CD1c-positive myeloid dendritic cell (primary cell): Measurements from ENCODE around the gene KCND3.

ENCODE experiments used
- DNase-seq: peaks from one replicate; pipeline ENCODE4 v3.0.0-alpha.2; 2016; ENCODE audit errors: extremely low spot score

Gene KCND3

DNA sequence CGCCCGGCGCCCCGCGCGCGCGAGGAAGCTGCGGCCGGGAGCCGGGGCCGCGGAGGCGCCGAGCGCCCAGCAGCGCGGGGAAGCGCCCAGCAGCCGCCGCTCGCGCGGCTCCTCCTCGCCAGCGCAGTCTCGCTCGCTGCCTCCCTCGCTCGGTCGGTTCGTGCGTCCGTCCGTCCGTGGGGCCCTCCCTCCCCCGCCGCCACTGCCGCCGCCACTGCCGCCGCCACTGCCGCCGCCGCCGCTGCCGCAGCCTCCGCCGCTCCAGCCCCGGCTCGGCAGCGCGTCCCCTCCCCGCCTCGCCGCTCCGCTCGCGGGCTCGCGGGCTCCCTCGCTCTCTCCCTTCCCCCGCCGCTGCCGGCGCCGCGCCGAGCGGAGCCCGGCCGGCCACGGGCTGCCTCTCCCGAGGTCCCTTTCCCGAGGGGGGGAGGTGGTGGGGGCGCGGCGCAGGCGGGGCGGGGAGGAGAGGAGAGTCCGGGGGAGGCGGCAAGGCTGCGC is at the start of gene KCND3:
TSS of gene KCND3 (minus strand) at position 138 of the 495 bp plus-strand sequence.
- peak; percentile 1 for DNase-seq

DNA sequence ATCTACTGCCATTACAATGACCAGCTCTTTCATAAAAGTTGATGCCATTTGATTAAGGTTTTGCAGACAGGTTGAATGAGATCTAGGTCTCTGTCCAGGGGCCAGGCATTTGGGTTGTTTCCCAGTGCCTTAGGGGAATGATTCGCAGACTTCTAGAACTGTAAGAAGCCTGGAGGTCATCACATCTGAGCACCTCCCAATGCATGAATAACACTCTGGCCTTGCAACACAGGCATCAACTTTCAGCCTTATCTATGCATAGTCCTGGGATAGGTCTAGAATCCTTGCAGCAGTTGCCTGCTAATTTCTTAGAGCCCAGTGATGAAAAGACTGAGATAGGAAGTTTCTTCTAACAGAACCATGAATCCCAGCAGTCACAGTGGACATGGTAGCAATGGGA is 44.8 kb upstream of the KCND3 start:
- no peak for DNase-seq

DNA sequence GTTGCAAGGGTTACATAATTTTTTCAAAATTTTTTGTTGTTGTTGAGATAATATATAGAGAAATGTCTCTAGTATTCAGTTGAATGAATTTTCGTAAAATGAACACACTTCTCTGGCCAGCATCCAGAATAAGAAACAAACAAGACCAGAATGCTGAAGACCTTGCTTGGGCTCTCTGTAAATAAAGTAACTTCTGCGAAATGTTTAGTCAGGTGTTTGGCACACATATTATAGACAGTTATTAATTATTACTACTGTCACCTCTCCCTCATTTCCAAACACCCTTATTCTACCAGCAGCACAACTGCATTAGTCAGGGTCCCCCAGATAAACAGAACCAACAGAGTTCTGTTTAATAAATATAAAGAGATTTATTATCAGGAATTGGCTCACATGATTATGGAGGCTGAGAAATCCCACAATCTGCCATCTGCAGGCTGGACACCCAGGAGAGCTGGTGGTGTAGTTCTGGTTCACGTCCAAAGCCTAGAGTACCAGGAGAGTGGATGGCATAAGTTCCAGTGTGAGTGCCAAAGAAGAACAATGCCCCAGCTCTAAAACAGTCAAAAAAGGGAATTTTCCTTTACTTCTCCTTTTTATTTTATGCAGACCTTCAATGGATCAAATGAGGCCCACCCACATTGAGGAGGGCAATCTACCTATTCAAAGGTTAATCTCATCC is 44.1 kb upstream of the KCND3 start:
- DNase-seq = no peak

DNA sequence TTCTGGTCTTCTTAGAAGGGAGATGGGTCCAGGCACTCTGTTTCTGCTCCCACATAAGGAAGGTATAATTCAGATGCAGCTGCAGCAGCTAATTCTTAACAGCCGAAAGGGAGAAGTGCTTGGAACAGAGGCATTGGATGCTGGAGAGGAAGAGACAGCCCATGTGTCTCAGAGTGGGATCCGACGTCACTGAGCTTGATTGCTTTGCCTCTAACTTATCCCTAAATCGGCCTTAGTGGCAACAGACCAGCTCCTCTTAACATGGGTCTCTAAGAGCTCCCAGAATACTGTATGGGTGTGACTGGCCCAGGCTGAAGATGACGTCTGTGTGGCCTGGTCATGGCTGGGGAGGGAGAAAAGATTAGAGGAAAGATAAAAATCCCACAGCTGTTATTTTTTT is 40.7 kb upstream of the KCND3 start:
- DNase-seq = no peak

DNA sequence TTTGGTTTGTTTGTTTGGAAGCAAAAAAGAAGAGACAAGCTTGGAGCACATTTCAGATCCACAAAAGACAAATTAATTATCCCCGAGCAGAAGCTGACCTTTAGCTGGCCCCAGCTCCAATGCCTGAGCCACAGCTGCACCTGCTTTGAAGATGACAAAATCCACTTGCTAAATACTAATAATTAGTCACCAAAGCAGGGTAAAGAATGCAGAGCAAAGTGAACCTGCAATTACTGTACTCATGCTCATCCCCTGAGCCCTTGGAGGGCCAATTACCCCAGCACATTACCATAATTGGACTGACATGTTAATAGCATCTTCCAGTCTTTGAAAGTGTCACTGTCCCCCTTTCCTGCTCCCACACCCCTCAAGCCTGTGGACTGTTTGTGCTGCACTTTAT is 38.2 kb upstream of the KCND3 start:
- no peak for DNase-seq

DNA sequence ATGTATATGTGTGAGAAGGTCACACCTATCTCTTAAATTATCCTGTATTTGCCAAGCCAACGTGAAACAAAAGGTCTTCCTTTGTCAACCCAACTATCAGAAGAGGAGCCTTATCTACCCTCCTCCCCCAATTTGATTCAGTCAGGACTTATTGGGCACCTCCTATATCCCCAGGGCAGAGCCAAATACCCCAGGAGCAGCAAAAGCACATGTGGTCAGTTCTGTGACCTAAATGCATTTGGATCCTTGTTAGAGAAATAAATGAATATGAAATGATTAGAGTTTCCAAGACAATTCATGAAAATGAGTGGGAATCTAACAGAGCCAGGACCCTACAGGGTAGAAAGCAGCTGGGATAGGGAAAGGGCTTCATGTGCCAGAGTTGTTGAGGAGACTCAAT is 37.0 kb upstream of the KCND3 start:
- DNase-seq = no peak

DNA sequence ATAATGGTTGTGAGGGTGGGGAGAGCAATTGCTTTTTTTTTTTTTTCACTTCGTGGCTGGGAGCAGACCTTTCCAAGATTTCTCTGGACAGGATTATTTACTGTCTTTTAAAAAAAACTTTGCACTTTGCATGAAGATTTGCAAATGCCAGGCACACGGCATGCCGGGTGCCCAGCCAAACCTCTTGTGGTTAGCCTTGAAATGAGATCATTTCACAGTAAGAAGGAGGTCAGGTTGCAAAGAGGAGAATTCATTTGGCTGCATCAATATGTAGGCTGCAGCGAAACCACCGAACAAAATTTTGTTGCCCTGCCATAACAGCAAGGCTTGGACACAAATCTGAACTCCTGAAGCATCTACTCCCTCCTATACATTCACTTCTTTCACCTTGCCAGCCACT is 36.5 kb upstream of the KCND3 start:
- DNase-seq = no peak

DNA sequence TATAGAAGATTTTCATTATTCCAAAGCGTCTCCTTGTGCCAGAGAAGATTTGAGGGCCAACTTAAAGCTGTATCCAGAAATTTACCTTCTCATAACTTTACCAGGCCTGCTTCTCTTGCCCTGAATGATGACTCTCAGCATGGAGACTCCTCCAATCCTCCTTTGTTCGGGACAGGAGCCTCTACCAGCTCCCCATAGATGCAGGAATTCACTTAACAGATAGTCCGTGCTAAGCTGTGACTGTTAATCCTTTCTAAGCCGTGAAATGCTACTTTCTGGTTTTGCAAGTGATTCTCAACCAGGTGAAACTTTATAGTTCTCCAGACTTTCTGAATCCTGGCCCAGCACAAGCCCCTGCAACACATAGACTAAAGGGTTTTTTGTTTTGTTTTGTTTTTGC is 31.8 kb upstream of the KCND3 start:
- DNase-seq = no peak

DNA sequence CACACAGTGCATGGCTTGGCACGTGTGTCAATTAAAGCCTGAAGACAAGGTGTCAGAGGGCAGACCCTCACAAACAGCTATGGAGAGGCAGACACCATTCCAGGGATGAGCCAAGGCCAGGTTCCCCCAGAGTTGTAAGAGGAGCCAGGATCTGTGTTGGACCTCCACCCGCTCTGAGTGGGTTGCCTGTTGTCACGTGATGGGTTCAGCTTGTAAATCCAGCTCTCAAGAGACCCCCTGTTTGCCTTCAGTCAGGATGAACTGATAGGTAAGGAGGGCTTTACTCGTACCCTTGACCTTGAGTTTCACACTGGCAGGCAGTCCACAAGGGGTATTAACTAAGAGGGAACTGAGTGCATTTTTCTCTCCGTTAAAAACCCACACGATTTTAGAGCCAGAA is 27.7 kb upstream of the KCND3 start:
- no peak for DNase-seq

DNA sequence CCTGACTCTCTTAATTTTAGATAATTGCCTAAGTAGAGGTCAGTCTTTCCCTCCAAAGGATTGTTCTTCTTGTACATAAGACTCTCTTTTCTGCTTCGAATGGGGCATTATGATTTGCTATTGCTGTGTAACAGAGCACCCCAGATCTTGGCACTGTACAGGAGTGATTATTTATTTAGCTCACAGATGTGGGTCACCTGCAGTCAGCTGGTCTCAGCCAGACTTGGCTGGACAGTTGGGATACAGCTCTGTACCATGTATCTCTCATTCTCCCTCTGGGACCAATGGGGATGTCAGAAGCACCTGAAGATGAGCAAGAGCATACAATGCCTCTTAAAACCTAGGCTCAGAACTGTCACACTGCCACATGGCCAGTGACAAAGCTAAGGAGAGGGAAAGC is 23.4 kb upstream of the KCND3 start:
- DNase-seq = no peak

DNA sequence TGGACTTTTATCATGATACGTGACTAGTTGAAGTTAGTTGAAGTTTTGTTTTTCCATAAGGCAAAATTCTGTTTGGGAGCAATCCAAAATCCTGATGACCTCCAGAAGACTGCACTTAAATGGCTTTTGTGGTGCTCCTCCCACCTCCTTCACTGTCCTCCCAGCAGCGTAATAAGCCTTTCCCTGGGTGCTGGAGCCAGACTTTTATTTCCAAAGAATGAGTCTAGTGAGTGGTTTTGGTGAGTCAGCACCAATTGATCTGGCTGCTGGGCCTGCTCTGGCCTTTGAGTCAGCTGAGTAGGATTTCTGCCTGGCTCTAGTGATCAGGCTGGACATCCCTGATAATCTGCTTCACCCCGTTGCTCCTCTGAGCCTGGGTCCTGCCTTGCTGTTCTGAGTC is 21.7 kb upstream of the KCND3 start:
- no peak for DNase-seq

DNA sequence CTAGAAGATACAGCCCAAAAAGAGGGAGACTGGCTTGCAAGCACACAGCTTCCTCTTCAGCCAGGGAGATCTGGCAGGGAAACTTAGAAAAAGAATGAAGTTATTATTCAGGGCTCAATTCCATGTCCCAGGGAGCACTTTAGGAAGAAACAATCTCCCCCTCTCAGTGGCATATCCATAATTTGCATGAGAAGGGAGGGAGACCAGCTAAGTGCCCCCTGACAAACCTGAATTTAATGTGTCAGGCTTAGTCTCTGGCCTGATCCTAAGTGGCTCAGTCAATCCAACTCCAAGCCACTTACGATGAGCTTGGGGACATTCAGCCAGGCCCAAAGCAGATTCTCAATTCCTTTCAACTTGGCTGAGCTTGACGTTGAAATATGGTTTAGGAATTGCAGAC is 17.7 kb upstream of the KCND3 start:
- no peak for DNase-seq

DNA sequence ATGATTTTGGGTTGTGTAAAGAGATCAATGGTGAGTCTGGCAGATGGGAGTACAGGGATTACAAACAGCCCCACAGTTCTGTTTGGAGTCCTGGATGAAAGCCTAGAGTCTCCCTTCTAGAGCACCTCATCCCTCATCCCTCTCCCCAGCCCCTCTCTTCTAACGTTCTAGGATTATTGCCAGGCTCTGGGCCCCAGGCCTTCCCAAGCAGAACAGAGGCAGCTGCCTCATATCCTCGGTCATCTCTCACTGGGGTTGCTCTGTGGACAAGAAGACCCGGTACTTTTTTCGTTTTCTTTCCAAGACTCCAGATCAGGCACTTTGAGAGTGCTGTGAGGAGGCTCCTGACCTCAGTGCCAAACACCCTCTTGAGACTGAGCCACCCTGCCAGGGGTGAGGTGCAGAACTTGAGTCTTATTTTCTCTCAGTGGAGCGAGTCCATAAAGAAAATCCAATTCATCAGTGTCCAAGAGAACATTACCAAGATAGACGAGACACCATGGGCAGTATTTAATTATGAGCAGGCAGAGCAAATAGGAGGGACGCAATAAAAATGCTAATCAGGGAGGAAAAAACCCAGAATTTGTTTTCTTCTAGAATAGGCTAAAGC is 17.1 kb upstream of the KCND3 start:
- no peak for DNase-seq

DNA sequence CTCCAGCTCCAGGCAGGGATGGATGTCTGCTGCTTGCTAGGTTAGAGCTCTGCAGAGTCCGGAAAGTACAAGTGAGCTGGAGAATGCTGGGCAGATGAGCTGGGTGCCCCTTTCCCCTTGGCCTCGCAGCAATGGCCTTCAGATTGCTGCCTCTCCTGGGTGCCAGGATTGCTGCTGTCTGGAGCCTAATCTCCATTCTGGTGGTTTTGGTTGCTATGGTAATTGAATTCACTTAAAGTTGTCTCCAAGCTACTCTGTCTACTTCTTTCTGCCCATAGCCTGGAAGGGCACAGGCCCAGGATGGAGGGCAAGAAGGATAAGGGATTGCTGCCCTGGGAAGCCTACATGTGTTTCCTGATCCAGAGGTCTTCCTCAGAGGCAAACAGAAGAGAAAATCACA is 14.6 kb upstream of the KCND3 start:
- no peak for DNase-seq

DNA sequence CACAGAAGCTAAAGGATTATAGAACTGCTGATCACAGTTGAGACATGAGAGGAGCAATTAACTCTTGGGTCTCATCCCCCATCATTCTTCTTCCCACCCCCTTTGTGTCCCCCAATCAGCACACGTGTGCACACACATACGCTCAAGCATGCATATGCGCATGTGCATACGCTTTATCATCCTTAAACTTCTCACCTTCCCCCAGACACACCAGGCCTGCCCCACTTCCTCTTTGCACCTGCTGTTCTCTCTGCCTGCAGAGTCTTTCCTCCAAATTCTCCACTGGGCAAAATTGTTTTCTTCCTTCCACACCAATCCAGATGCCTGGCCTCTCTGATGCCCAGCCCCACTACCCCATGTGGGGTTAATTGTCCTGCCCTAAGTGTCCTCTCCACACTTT is 13.0 kb upstream of the KCND3 start:
- DNase-seq = no peak

DNA sequence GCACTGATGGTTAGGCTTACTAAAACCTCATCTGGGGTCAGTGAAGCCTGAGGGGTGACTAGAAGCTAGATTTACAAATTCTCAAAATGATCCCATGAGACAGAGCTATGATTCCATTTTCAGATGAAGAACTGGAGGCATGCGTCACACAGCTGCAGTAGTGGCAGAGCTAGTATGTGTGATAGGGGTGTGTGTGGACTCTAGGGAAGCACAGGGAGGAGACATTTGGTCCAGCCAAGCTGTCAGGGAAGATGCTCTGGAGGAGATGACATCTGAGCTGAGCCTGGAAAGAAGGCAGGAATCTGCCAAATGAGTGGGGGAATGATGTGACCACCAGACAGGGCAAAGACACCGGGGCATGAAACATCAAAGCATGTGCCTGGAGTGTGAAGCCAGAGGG is 12.0 kb upstream of the KCND3 start:
- DNase-seq = no peak

DNA sequence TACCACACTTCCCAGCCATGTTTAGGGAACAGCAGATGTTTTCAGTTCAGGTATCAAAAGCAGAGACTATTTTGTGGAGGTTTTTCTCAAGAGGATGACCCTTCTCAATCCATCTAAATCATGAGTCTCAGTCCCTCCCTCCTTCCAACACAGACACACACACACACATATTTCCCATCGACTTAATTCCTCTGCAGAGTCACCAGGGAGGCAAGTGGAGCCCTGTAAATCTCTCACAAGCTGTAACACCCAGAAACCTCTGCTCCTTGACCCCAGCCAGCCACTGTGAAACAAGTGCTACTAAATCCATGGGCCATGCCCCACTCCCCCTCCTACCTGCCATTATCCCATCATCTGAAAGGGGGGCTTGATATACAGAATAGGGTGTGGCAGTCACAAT is 10.6 kb upstream of the KCND3 start:
- DNase-seq = no peak

DNA sequence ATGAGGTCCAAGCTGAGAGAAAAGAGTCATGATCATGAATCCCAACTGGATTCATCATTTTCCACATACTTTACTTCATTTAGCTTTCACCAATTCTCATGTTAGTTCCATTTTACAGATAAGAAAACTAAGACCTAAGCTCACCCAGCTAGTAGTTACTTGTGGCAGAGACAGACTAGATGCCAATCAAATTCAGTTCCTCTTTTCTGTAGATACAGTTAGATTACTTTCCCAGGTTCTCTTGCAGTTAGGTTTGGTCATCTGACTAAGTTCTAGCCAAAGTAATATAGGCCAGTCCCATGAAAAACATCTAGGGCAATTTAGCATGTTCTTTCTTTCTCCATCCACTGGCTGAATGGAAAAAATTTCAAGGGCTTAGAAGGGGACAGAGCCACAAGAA is 8.9 kb upstream of the KCND3 start:
- no peak for DNase-seq

DNA sequence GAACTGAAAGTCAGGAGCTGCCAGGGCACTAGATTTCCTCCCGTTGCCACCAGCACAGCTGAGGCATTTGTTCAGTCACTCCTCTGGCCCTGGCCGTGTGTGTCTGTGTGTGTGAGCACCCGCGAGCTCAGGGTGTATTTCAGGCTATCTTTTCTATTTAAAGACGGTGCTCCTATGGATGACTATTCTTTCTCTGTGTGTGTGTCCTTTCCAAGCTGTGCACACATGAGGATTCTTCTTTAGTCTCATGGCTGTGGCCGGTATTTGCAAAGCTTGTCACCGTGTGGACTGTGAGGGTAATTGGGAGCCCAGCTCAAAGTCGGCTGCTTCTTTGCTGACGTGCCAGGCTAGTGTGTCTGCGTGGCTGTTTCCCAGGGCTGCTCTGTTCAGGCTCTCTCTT is 3.0 kb upstream of the KCND3 start:
- DNase-seq = no peak

DNA sequence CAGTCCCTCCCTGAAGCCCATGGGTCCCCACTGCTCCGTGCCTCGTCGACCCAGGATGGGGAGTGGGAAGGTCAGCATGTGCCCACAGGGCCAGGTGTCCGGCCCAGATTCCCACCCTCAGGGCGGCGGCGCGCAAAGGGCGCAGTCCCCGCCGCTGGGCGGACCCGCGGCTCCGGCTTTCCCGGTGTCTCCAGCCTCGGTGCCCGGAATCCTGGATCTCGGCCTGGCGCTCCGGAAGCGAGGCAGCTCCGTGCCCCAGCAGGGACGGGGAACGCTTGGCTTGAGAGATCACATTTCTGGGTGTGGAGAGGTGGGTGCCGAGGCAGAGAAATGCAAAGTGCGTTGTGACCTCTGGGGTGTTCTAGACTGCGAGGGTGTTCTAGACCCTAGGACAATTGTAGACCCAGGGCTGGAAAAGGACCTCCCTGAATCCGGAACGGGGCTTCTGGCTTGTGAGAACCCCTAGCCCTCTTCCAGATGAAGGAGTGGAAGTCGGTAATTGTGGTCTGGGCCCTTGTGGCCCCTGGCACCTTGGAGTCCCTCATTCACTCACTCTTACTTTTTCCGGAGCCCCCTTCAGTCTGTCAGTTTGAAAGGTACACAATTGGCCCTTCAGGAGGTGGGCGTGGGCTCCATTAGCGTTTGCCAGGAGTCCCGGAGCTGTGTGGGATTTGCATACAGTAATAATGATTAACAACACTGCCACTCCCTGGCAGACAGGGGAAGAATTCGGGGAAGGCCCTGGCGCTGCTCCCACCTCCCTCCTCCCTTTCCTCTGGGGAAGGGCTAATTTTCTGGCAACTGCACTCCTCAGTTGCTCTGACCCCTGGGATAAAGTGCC is 1.6 kb upstream of the KCND3 start:
- DNase-seq = peak; percentile 2

DNA sequence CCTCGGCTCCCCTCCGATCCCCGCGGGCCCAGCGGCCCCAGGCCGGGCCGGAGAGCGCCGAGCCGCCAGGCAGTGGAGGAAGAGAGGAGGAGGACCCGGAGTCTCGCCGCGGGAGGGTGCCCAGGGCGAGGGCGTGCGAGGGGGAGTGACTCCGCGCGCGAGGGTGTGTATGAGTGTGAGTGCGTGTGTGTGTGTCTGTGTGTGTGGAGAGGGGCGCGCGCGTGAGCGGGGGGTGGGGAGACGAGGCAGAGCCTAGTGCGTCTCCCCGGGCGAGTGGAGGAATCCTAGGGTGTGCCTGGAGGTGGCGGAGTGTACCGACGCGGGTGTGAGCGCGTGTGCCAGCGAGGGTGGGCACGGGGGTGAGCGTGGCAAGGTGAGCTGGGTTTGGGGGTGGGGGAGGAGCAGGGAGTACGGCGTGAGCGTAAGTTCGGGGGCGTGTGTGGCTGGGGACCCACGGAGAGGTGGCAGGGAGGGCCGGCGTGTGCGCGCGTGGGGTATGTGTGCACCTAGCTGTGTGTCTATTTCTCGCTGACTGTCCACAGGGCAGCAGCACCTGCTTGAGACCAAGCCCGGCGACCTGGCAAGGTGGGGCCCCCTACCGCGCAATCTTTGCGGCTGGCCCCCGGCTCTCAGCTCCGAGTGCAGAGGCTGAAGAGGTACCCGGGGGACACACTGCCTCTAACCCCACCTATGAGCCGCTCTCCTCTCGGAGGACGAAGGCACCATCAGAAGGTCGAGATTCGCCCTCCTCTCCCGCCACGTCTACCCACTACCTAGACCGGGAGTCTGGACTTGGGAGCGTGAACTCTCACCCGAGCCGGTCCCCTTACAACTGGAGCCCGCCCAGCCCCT is 784 bp upstream of the KCND3 start:
- DNase-seq = no peak
